K562 (cell line): Measurements from ENCODE around the gene MRPS15. TPM values are rescaled to one million over a fixed set of nuclear protein-coding genes. Genes with fewer than 3 reads are reported as not detected.
A peak's percentile ranks its signal among the peaks of the same experiment; 100 is the strongest.

Source experiments
- ASH1L ChIP-seq: fragments of 450-650 bp; IDR thresholded peaks from 2 replicates; pipeline ENCODE4 v1.6.1; 2018; ENCODE audit warnings: borderline replicate concordance, mild to moderate bottlenecking, low read depth; ENCODE audit not compliant: partially characterized antibody
- DDX20 ChIP-seq: fragments of 450-650 bp; IDR thresholded peaks from 2 replicates; pipeline ENCODE4 v1.6.1; 2016; ENCODE audit warnings: missing genetic modification characterization, low read depth, mild to moderate bottlenecking, missing compliant biosample characterization, moderate library complexity
- EHMT2 ChIP-seq: fragments of 450-650 bp; IDR thresholded peaks from 2 replicates; pipeline ENCODE4 v1.6.1; 2018; ENCODE audit warnings: antibody characterized with exemption
- MTA1 ChIP-seq: fragments of 450-650 bp; IDR thresholded peaks from 2 replicates; pipeline ENCODE4 v1.6.1; 2017; ENCODE audit warnings: borderline replicate concordance
- PHF20 ChIP-seq: fragments of 450-650 bp; IDR thresholded peaks from 2 replicates; pipeline ENCODE4 v1.6.1; 2018; ENCODE audit not compliant: partially characterized antibody
- POLR3G ChIP-seq: IDR thresholded peaks from 2 replicates; pipeline ENCODE4 v1.6.1; 2011; ENCODE audit not compliant: insufficient read length, insufficient replicate concordance; ENCODE audit errors: extremely low read depth
- PTRF ChIP-seq: fragments of 450-650 bp; IDR thresholded peaks from 2 replicates; pipeline ENCODE4 v1.6.1; 2016; ENCODE audit warnings: mild to moderate bottlenecking, missing genetic modification characterization, missing compliant biosample characterization
- RAD21 ChIP-seq, 2 experiments: fragments of 250-450 bp in 1 of 2; fragments of 450-650 bp in 1 of 2; sonication (Bioruptor Pico) in 1 of 2; formaldehyde crosslinking in 1 of 2; IDR thresholded peaks in 1 of 2; conservative IDR thresholded peaks in 1 of 2; 2 replicates each; pipeline versions ENCODE4 v1.4.0 to v1.8.0; 2020 to 2022; ENCODE audit warnings: mild to moderate bottlenecking in 2 of 2, moderate library complexity in 1 of 2
- SMC3 ChIP-seq: conservative IDR thresholded peaks from 2 replicates; pipeline ENCODE4 v1.6.1; 2011; ENCODE audit warnings: low read depth, low read length, improper control_type of control experiment; ENCODE audit not compliant: insufficient read depth
- TOE1 ChIP-seq, 2 experiments: fragments of 450-650 bp in 1 of 2; sonication (generic) in 1 of 2; formaldehyde crosslinking in 1 of 2; IDR thresholded peaks; 2 replicates each; pipeline versions ENCODE4 v1.7.1 to v1.8.0; 2016 to 2022; ENCODE audit warnings: borderline replicate concordance in 2 of 2, mild to moderate bottlenecking in 2 of 2, antibody characterized with exemption in 1 of 2, inconsistent platforms in 1 of 2, low read depth in 1 of 2, missing genetic modification reagents in 1 of 2, moderate library complexity in 1 of 2
- ZBTB11 ChIP-seq, 3 experiments: fragments of 200-800 bp in 1 of 3; fragments of 250-450 bp in 1 of 3; fragments of 450-650 bp in 1 of 3; sonication (Bioruptor Pico) in 1 of 3; sonication (Bioruptor generic) in 1 of 3; formaldehyde crosslinking in 1 of 3; IDR thresholded peaks; 2 replicates each; pipeline versions ENCODE4 v1.6.1 to v1.8.0; 2016 to 2022; ENCODE audit warnings: mild to moderate bottlenecking in 2 of 3, missing genetic modification characterization in 2 of 3, missing compliant biosample characterization in 1 of 3, moderate library complexity in 1 of 3
- ZBTB40 ChIP-seq, 2 experiments: fragments of 450-650 bp in 1 of 2; sonication (generic) in 1 of 2; formaldehyde crosslinking in 1 of 2; IDR thresholded peaks; 2 replicates each; pipeline versions ENCODE4 v1.7.1 to v1.9.0; 2016 to 2022; ENCODE audit warnings: inconsistent platforms in 1 of 2, mild to moderate bottlenecking in 1 of 2, missing genetic modification reagents in 1 of 2
- ZEB2 ChIP-seq: fragments of 450-650 bp; IDR thresholded peaks from 2 replicates; pipeline ENCODE4 v1.6.1; 2016
- ZKSCAN3 ChIP-seq: fragments of 250-450 bp; sonication (Bioruptor Pico); IDR thresholded peaks from 2 replicates; pipeline ENCODE4 v1.4.0; 2020
- ZNF668 ChIP-seq: fragments of 250-450 bp; sonication (Bioruptor Pico); IDR thresholded peaks from 2 replicates; pipeline ENCODE4 v1.8.0; 2022; ENCODE audit warnings: mild to moderate bottlenecking, inconsistent platforms
- polyA plus RNA-seq, 8 experiments: library from polyadenylated mRNA; depleted of rRNA in 4 of 8; stranded (reverse) in 5 of 8; unstranded in 3 of 8; fragments of >200 nt; fragmentation: Nextera tagmentation in 2 of 8; fragmentation: Illumina TruSeq in 1 of 8; extraction: Ambion mirVana in 2 of 8; extraction: Trizol in 1 of 8; gene quantifications; 2 replicates each; pipeline versions ENCODE4 v1.2.1 to v1.2.3, GENCODE V29; 2011 to 2014; ENCODE audit warnings: inconsistent platforms in 1 of 8, missing spikeins in 1 of 8
- total RNA-seq, 7 experiments: library from RNA; depleted of rRNA in 6 of 7; stranded (reverse); fragments of >200 nt in 6 of 7; fragmentation: Illumina TruSeq in 2 of 7; extraction: Trizol in 2 of 7; gene quantifications; 2 replicates each; pipeline versions ENCODE4 v1.2.1 to v1.2.3, GENCODE V29; 2011 to 2021; ENCODE audit warnings: low replicate concordance in 1 of 7

MRPS15 gene
- total and polyA plus RNA-seq, 9 of the 15 experiments (the other 6 are each of a cell fraction or from before 2014, with no cell fraction given) = 62.9 to 286 (median 149) TPM

DNA sequence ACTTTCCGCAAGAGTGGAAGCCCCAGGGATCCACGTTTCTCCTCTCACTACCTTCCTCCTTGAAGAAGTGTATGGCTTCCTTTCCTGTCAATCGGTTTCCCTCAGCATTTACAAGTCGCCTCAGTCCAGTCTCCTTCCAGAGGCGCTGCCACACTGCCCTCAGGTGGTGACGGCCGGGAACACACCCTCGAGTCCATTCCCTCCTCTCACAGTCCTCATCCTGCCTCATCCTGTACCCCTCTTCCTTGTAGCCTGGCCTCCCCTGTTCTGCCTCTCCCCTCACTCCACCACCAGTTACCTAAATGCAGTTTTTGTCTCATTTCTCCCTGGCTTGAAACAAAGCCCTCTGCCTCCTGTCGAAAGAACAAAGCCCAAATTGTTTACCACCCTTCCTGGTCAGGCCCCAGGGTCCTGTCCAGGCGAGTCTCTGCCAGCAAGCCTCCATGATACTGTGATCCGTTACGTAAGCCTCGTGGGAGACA lies 43.3 kb downstream of the MRPS15 start (continued):
- TF ChIP-seq POLR3G = no peak
- no peak for TF ChIP-seq ZBTB11 (CRISPR knock-in tag; IDR thresholded peaks at IDR 0.05)
- TF ChIP-seq ZKSCAN3 (CRISPR knock-in tag) = no peak
- TF ChIP-seq PTRF = no peak
- TF ChIP-seq DDX20 (tag) = no peak
- TF ChIP-seq ZNF668 (CRISPR knock-in tag) = no peak
- no peak for TF ChIP-seq ZEB2
- peak; percentile 99 for TF ChIP-seq SMC3
- TF ChIP-seq MTA1 = no peak
- TF ChIP-seq PHF20 = no peak
- TF ChIP-seq ZBTB40 (IDR thresholded peaks at IDR 0.05) = no peak
- TF ChIP-seq ZBTB40 (CRISPR knock-in tag; IDR thresholded peaks at IDR 0.05) = no peak
- peak; percentile 39; the same call in 1 of the 2 replicates for TF ChIP-seq TOE1 (IDR thresholded peaks at IDR 0.05; ENCODE audit: borderline replicate concordance)
- TF ChIP-seq TOE1 (CRISPR knock-in tag; IDR thresholded peaks at IDR 0.05; ENCODE audit: borderline replicate concordance, low read depth) = no peak
- TF ChIP-seq EHMT2 = 0 out of 2 replicates have a peak, but pooled peaks have one; percentile 44
- TF ChIP-seq ASH1L = no peak
- TF ChIP-seq RAD21 (CRISPR knock-in tag; conservative IDR thresholded peaks at IDR 0.05 in 1 of 2, IDR thresholded peaks at IDR 0.05 in 1 of 2) = peak; percentile 97 to 99
